VCaP (cell line): ENCODE results near the gene RFC5.

Source experiments
- H3K27ac ChIP-seq: fragments of 450-650 bp; 2 replicates; pipeline ENCODE4 v1.5.1; 2017
- TF ChIP-seq, protein P1 (sequence below): fragments of 450-650 bp; conservative IDR thresholded peaks from 2 replicates; pipeline ENCODE4 v1.5.1; 2017; ENCODE audit warnings: mild to moderate bottlenecking, moderate library complexity

RFC5 gene

DNA sequence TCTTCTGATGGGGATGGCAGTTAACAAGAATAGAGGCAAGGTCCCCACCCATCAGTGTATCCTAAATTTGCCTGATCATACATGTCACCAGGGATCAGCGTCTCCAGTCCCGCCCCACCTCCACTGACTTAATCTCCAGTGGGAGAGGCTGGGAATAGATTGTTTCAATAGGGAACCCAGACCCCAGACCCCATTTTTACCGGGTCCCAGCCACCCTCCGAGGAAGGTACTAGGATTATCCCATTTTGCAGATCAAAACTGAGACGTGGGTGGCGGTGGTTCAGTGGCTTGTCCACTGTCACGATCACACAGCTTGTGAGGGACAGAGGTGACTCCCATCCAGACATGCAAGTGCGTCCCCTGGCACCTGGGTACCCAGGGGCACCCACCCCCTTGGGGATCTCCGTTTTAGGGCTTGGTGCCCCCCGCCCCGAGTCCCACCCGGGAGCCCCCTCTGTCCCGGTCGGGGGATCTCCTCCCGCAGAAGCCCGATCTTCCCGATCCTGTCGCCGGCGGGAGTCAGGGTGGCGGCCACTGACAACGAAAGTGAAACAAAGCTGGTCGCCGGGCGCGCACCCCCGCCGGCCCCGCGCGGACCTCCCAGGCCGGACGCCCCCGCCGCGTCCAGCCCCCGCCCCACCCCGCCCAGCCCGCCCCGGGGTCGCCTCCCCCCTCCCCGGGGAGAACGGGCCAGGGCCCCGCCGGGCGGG is 44.0 kb downstream of the RFC5 start:
- TF ChIP-seq, protein P1, sequence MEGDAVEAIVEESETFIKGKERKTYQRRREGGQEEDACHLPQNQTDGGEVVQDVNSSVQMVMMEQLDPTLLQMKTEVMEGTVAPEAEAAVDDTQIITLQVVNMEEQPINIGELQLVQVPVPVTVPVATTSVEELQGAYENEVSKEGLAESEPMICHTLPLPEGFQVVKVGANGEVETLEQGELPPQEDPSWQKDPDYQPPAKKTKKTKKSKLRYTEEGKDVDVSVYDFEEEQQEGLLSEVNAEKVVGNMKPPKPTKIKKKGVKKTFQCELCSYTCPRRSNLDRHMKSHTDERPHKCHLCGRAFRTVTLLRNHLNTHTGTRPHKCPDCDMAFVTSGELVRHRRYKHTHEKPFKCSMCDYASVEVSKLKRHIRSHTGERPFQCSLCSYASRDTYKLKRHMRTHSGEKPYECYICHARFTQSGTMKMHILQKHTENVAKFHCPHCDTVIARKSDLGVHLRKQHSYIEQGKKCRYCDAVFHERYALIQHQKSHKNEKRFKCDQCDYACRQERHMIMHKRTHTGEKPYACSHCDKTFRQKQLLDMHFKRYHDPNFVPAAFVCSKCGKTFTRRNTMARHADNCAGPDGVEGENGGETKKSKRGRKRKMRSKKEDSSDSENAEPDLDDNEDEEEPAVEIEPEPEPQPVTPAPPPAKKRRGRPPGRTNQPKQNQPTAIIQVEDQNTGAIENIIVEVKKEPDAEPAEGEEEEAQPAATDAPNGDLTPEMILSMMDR = no peak
- H3K27ac ChIP-seq = peak overlapping the region; percentile 99

DNA sequence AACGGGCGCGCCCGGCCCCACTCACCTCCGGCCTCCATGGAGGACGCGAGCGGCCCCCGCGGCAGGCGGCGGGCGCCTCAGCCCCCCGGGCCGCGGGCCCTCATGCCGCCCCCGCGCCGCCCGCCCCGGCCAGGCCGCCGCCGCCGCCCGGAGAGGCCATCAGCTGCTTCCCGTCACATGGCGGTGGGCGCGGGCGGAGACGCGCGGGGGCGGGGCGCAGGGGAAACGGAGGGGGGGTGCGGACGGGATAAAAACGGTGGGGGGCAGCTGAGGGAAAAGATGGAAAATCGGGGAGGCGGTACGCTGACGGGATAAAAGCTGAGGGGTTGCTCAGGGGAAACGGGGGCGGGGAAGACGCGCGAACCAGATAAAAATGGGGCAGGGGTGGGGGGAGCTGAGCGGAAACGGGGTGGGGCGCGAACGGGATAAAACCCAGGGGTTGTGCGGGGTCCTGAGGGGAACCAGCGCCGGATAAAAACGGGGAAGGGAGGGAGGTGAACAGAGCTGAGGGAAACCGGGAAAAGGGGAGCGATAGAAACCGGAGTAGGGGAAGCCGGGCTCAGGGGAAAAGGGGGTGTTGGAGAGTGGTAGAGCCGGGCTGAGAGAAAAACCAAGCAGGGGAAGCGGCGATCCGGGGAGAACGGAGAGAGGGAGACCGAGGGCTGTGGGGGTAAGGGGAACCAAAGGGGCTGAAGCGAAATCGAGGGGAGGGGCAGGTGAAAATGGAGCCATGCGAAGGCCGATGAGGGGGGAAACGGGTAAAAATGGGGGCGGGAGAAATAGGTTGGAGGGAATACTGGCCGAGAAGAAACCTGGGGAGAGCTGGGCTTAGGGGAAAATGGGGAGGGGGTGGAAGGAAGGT is 44.7 kb downstream of the RFC5 start, which contains the start of gene WSB2:
TSS of gene WSB2 (minus strand) at position 169 of the 862 bp plus-strand sequence. CDS start at position 38, 131 bp downstream.
- peak within 1 kb of the TSS; percentile 99 for H3K27ac ChIP-seq
- TF ChIP-seq, protein P1 = no peak

DNA sequence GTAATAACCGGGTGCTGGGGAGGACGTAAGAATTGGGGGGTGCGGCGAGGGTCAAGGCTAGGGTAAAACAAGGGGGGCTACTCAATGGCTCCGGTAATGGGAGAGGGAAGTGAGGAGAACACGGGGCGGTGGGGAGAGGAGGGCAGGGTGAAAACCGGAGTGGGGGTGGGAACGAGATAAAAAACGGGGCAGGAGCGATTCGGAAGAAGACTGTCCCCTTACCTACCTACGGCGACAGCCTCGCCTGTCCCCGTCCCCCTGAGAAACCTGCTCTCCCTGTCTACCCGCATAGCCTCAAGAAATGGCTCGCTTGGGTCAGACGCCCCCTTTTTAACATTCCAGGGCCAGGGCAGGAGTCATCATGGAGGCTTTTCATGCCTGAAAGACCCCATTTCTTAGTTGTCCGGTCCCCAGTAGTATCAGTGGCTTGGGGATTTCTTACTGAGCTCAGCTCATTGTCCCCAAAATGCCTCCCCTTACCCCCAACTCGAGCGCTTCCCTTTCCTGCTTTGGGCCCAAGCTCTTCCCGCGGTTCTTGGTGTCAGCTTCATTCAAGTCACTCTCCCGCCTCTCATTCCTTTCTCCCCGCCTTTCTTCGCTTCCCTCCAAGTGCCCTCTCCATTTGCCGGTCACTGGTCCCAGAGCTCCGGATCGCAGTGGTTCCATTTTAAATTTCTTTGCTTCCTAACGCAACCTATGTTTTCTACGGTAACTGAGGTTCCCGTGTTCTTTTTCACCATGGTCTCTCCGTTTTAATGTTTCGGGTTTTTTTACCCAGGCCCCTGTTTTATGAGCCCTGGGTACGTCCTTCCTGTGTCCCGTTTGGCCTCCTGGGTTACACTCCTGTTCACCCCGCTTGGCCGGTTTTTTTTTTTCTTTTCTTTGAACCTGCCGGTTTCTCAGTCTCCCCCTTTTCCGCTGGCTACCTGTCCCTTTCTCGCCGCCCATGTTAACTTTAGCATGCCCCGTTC is 45.7 kb downstream of the RFC5 start:
- TF ChIP-seq, protein P1 = no peak

DNA sequence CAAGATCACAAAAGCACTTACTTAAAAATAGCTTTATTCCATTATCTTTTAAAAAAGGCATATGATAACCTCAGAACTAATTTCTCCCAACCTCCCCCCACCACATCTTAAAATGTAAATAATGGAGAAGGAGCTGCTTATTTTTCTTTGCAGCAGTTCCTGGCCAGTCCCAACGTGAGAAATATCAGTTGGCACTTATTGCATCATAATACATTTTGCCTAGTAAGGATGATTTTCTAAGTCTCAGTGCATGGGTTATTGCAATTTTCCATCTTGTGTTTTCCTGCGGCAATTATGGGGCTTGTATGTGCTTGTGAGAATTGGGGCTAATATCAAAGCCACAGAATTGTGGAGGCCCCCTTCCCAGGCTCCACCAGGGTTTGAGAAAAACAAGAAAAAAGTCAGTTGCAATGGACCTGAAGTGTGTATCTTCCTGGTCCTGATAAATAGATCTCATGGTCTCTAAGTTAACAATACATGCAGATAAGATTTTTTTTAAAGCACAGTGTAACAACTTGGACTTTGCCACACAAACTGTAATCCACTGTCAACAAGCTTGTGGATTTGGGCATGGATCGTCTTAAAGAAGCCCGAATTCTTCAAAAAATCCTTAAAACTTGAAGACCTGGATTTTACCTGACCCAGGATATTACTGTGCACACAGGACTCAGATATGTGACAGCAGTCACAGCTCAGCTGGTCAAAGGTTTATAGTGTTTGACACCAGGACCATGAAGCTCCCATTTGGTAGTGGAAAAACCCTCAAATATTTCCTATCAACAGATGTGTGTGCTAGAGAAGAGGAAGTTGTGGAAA is 47.3 kb downstream of the RFC5 start:
- TF ChIP-seq, protein P1 = no peak
- H3K27ac ChIP-seq = peak overlapping the region; percentile 99

More for the DNA sequence above, 45.7 kb downstream of the RFC5 start:
- H3K27ac ChIP-seq = peak overlapping the region; percentile 99

DNA sequence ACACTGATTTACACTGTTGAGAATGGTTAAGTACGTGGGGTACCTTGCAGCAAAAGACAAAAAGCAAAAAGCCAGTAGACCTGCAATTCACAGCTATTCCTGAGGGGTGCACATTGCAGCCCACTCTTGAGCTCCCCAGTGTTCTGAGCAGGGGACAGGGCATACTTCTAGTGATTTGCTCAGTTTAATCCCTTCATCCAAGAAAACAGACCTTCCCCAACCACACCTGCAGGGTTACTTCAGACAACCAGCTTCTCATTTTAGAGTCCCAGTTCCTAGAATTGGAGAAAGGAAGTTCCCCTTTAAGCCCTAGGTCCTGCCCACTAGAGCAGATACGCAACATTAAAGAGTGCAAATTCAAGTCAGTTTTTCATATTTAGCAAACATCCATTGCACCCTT is 48.1 kb downstream of the RFC5 start:
- H3K27ac ChIP-seq = peak overlapping the region; percentile 99
- TF ChIP-seq, protein P1 = no peak

DNA sequence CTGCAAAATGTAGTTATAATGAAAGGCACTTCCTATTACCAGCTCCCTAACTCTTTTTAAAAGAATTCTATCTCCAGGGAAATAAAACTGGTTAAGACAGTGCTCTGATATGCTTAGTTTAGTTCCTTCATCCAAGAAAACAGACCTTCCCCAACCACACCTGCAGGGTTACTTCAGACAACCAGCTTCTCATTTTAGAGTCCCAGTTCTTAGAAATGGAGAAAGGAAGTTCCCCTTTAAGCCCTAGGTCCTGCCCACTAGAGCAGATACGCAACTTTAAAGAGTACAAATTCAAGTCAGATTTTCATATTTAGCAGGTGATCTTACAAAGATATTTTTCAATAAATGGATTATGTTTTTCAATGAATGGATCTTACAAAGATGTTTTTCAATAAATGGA is 48.9 kb downstream of the RFC5 start:
- TF ChIP-seq, protein P1 = no peak

More for the DNA sequence above, 48.9 kb downstream of the RFC5 start:
- peak overlapping the region; percentile 99; the same call in 1 of the 2 replicates for H3K27ac ChIP-seq
